Ishikawa (cell line): ENCODE measurements around the gene FOXI1.
A peak's percentile ranks its signal among the peaks of the same experiment; 100 is the strongest.

ENCODE experiments used
- CEBPB ChIP-seq: IDR thresholded peaks from 2 replicates; pipeline ENCODE4 v1.6.1; 2012
- CREB1 ChIP-seq: IDR thresholded peaks from 2 replicates; pipeline ENCODE4 v1.6.1; 2012; ENCODE audit warnings: low read depth
- EGR1 ChIP-seq: IDR thresholded peaks from 2 replicates; pipeline ENCODE4 v1.6.1; 2012
- EP300 ChIP-seq: IDR thresholded peaks from 2 replicates; pipeline ENCODE4 v1.6.1; 2012; ENCODE audit warnings: borderline replicate concordance
- FOXM1 ChIP-seq: IDR thresholded peaks from 2 replicates; pipeline ENCODE4 v1.6.1; 2012; ENCODE audit warnings: low read depth, borderline replicate concordance
- NFIC ChIP-seq: IDR thresholded peaks from 2 replicates; pipeline ENCODE4 v1.6.1; 2012
- RAD21 ChIP-seq: IDR thresholded peaks from 2 replicates; pipeline ENCODE4 v1.6.1; 2012; ENCODE audit warnings: low read depth
- REST ChIP-seq: IDR thresholded peaks from 2 replicates; pipeline ENCODE4 v1.6.1; 2012; ENCODE audit warnings: low read depth, mild to moderate bottlenecking
- TAF1 ChIP-seq: IDR thresholded peaks from 2 replicates; pipeline ENCODE4 v1.6.1; 2012; ENCODE audit warnings: low read depth, mild to moderate bottlenecking
- TCF12 ChIP-seq: IDR thresholded peaks from 2 replicates; pipeline ENCODE4 v1.6.1; 2012; ENCODE audit warnings: low read depth
- TEAD4 ChIP-seq: IDR thresholded peaks from 2 replicates; pipeline ENCODE4 v1.6.1; 2012
- YY1 ChIP-seq: IDR thresholded peaks from 2 replicates; pipeline ENCODE4 v1.6.1; 2012; ENCODE audit warnings: low read depth
- ZBTB7A ChIP-seq: IDR thresholded peaks from 2 replicates; pipeline ENCODE4 v1.6.1; 2012; ENCODE audit warnings: low read depth
- TF ChIP-seq, protein P1 (sequence below): IDR thresholded peaks from 2 replicates; pipeline ENCODE4 v1.6.1; 2012
- TF ChIP-seq, protein P2 (sequence below): IDR thresholded peaks from 2 replicates; pipeline ENCODE4 v1.6.1; 2012

The FOXI1 gene

DNA sequence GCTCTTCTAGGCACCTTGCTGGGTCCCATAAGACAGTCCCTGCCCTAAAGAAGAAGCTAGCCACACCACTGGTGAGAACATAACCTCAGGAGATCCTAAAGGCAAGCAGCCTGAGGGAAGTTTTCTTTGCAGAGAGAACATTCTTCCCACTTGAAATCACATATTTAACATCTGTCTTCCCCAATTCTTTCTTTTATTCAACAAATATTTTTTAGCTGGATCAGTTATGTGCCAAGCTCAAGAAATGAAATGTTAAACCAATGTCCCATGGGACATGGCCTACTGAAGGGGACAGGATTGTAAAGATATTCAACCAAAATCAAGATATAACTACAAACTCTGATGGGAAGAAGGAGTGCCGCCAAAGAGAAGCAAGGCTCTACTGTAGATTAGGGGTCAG lies 36.5 kb downstream of the FOXI1 start:
- TF ChIP-seq TCF12 = no peak
- no peak for TF ChIP-seq CREB1
- TF ChIP-seq RAD21 = no peak
- no peak for TF ChIP-seq REST
- TF ChIP-seq EP300 = no peak
- TF ChIP-seq TAF1 = no peak
- no peak for TF ChIP-seq EGR1
- no peak for TF ChIP-seq CEBPB

GRCh38 chr5:170143091-170143490 lies 37.4 kb downstream of the FOXI1 start:
- TF ChIP-seq REST (no peak), FOXM1 (no peak), CREB1 (no peak), ZBTB7A (no peak)

GRCh38 chr5:170143710-170144109 lies 38.0 kb downstream of the FOXI1 start:
- no peak for TF ChIP-seq YY1
- TF ChIP-seq, protein P1, sequence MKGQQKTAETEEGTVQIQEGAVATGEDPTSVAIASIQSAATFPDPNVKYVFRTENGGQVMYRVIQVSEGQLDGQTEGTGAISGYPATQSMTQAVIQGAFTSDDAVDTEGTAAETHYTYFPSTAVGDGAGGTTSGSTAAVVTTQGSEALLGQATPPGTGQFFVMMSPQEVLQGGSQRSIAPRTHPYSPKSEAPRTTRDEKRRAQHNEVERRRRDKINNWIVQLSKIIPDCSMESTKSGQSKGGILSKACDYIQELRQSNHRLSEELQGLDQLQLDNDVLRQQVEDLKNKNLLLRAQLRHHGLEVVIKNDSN = no peak

GRCh38 chr5:170144286-170145023 lies 38.8 kb downstream of the FOXI1 start:
- TF ChIP-seq NFIC = no peak
- TF ChIP-seq EGR1 = no peak
- no peak for TF ChIP-seq YY1
- no peak for TF ChIP-seq EP300
- no peak for TF ChIP-seq CEBPB
- TF ChIP-seq, protein P1 = no peak
- TF ChIP-seq TEAD4 = no peak
- TF ChIP-seq TCF12 = no peak
- no peak for TF ChIP-seq CREB1
- no peak for TF ChIP-seq RAD21
- TF ChIP-seq, protein P2, sequence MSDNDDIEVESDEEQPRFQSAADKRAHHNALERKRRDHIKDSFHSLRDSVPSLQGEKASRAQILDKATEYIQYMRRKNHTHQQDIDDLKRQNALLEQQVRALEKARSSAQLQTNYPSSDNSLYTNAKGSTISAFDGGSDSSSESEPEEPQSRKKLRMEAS = no peak
- no peak for TF ChIP-seq FOXM1
- no peak for TF ChIP-seq TAF1
- no peak for TF ChIP-seq ZBTB7A
- TF ChIP-seq REST = no peak

DNA sequence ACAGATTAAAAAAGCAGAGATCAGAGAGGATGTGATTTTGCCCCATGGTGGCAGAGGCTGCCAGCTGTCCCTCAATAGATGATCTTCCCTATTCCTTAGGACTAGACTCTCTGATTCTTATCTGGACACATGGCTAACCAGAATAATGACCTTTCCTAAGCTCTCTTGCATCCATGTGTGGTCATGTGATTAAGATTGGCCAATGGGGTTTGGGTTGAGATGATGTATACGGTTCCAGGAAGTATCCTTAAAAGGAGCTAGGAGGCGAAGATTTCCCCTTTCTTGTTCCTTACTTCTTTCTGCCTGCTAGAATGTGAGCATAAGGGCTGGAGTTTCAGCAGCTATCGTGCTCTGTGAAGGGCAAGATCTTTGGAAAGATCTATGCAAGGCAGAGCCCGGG lies 39.8 kb downstream of the FOXI1 start:
- TF ChIP-seq, protein P1 = peak; percentile 72
- TF ChIP-seq TEAD4 = no peak
